Activated T-cell treated with anti-CD3 and anti-CD28 coated beads for 4 hours (primary cell): ENCODE measurements around the gene SETD3.

Source experiments
- DNase-seq: peaks from one replicate; pipeline ENCODE4 v3.0.0-alpha.2; 2020

Gene SETD3

DNA sequence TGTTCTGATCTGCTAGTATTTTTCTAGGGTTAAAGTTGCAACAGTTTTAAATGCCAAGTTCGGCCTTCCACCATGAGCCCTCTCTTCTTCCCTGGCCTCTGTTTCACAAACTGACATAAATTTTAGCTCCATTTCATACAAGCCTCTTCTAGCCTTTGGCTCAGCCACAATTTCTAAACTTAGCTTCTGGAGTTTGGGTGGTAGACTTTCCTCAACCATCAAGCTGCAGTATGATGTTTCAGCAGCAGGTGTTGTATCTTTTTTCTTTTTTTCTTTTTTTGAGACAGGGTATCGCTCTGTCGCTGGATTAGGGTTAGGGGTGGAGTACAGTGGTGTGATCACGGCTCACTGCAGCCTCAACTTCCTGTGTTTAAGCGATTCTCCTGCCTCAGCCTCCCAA lies 29.4 kb downstream of the SETD3 start:
- DNase-seq = no peak

DNA sequence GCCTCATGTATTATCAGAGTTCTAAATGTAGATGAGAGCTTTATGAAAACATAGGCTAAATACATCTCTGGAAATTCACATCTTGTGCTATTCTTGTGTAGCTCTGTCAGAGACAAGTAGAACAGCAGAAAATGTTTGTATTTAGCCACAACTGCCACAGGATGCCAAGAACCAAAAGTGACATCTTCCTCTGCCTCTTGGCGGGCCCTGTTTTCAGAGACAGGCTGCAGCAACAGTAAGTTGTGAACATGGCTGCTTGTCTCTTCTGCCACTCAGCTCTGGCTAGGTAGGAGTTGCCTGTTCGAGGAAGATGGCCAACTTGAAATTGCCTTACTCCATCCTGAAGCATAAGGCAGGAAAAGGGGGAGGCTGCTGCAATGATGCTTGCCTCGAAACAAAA lies 30.4 kb downstream of the SETD3 start:
- no peak for DNase-seq

DNA sequence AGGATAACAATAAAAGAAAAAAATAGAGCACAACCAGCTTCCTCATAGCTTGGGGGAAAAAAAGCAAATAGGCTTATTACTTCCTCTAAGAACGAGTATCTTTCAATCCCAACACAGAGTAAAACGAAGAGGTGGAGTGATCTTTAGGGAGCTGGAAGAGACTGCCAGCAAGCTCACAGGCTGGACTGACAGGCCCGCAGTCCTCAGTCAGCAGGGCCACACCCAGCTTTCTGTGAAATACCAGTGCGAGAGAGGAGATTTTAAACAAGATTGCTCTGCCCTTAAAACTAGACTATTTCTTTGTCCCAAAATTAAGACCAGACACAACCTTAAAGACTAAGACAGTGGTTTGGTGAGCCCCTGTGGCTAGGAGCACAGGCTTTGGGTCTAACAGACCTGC lies 32.9 kb downstream of the SETD3 start:
- DNase-seq = no peak

DNA sequence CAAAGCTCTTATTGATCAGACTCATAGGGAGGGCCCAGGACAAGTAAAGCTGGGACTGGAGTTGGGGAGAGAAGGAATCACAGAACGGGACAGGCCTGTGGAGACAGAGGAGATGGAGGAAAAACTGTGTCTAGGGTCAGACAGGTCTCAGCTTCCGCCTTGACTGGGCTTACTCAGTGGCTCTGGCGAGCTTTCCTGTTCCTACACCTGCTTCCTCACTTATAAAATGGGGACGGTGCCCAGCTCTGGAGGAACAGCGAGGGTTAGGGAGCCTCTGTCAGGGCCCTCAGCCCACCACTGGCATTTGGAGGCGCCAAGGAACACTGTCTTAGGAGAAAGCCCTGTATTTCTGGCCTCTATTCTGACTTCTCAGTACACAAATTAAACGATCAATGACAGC lies 34.7 kb downstream of the SETD3 start:
- no peak for DNase-seq

DNA sequence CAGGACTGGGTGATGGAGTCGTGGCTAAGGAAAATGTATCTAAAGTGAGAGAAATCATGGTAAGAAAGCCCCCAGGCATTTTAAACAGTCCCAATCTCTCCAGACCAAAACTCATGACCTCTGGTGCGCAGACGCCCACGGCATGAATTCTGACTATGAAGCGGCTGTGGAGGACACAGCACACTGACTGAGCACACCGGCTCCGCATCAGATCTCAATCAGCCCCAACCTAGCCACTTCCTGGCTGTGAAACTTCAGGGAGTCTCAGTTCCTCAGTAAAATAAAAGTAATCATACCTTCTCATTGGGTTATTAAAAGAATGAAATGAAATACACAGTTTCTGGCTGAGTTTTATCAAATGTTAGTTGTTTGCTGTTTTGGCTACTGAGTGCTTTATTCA lies 38.7 kb downstream of the SETD3 start:
- no peak for DNase-seq

DNA sequence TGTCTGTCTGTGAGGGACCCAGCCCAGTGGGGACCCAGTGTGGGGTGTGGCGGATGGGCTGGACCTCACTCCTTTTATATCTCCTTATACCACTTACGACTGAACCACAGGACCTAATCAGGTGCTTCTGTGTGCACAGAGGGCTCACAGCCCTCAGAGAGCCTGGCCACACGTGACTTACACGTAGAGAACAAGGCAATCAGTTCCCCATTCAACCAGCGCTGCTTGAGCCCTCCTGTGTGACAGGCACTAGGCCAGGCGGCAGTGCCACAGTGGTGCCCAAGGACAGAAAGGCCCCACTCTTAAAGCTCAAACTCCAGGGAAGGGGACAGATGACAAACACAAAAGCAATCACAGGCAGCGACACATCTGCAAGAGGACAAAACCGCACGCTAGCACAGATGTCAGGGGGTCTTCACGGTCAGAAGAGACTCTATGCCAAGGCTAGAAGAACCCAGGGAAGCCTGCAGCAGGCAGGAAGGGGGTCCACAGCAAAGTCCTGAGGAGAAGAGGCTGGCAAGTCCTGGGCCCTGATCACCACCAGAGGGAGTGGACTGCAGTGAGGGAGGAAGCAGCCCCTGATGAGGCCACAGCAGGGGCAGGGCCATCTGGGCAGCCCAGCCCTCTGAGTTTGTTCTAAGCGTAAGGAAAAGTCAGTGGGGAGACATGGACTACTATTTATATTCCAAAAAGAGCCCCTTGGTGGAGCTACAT lies 39.3 kb downstream of the SETD3 start:
- no peak for DNase-seq

DNA sequence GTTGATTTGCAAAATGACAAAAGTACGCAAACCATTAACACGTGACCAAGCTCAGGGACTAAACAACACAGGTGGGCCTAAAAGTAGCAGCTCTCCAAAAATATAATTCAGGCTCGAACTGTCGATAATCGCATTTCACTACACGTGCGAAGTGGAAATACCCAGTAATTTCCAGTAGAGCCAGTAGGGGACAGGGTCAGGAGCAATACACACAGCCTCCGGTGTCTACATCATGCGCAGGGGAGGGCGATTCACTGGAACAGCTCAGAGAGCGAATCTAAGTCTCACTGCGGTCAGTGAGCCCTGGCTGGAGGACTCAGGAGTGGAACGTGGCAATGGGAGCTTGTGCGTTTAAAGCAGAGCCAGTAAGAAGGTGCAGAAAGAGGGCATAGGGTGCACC lies 40.4 kb downstream of the SETD3 start:
- no peak for DNase-seq

DNA sequence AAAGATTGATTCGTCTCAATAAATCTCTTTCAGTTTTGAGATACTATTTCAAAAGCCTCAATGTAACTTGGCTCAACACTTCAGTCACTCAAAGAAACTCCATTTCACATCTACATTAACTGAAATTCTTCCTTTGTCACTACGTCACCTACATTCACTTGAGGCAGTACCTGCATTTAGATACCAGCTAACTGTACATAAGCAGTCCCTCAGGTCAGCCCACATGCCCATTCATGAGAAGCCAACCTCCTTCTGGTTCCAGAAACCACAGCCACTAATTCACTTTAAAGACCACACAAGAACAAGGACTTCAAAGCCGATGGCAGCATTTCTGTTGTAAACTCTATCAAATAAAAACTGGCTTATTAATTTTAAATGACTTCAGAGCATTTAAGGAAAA lies 43.0 kb downstream of the SETD3 start:
- DNase-seq = no peak

DNA sequence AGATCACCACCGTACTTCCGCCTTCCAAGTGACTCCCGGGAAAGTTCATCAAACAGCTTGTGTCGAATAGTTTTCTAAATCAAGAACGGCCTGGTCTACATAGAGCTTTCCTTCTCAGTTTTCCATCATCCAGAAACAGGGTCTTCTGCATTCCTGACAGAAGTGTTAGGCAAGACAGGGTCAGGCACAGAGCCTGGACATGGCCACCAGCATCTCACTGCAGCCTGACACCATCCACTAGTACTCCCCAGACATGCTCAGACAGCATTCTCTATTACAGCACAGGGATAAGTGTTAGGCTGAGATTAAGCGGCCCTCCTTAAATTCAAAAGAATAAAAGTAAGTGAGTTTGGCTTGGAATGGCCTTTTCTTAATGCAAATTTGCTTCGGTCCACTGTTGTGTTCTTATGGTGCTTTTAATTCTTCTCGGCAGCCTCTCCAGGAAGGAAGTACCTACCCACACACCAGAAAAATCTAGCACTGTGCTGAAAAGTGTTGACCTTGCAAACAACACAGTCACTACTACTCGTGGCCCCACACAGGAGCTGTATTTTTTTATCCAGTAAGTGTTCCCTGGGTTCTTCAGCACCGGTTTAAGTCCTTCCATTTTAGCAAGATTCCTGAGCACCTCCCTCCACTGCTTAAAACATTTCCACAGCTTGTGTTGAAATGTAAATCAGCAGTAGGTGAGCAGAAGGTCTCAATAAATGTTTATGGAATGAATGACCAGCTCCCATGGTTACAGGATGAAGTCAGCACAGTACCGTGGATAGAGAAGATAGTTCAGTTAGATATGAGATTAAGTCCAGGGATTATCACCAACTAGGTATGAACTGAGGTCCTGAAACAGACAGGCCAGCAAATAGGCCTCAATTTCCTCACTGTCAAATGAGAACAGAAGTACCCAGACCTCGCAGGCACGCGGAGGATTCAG lies 44.1 kb downstream of the SETD3 start:
- no peak for DNase-seq

DNA sequence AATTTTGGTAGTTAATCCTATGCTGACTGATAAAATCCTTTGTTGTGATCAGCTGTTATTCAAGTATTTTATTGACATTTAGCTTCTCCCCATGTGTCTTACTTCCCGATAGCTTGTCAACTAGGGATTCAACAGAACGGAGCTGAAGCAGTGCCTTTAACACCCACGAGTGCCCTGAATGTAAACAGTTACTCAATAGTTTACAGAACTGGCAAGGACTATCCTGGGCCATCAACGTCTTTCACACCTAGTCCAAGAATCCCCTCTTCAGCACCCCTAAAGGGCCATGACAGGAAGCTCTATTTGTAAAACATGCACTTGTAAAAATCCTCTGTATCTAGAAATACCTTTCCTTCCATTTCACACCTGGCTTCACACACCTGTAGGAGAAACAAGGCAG lies 45.3 kb downstream of the SETD3 start:
- no peak for DNase-seq

DNA sequence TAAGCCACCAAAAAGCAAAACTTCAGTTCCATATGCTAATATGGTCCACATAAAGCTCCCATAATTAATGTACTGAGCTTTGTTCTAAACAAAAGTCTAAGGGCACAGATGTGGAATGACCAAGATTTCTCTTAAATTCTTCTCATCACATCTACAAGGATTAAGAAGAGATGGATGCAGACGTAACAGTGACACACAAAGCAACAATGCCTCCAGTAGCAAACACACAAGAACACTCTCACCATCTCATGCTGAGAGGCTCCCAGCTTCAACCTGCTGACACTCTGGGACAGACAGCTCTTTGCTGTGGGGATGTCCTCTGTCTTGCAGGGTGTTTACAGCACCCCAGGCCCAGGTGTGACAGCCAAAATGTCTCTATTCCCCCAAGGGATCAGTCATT lies 48.2 kb downstream of the SETD3 start:
- no peak for DNase-seq

DNA sequence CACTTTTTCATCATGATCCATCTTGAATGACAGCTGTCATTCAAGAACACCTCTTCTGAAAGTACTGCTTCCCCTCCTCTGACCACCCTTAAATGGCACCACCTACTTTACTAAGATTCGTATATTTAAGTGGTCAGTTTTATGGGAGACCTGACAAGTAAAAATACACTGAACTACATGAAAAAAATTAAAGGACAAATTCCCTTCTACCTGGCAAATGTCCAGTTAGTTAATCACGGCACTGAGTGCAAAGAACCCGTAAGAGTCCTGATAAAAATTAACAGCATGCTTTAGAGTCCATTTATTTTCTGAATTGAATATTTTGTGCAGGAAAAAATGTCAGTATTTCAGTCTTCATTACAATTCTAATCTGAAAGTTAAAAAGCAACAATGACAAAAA lies 48.7 kb downstream of the SETD3 start:
- DNase-seq = no peak

DNA sequence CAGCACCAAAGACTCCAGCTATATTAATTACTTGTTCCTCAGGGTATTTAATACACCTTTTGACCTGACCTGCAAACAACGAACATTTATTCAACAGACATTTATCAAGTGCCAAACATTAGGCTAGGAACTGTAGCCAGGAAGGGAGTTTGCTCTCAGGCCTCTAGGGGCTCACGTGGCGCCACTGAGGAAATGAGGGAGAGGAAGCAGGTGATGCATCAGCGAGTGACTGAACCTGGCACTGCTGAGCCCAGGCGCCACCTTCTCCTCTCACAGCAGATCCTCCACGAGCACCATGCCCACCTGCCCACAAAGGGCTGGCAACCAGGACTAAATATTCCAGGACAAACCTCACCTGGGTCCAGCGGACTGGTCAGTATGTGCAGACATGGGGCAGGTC lies 50.2 kb downstream of the SETD3 start:
- DNase-seq = no peak

DNA sequence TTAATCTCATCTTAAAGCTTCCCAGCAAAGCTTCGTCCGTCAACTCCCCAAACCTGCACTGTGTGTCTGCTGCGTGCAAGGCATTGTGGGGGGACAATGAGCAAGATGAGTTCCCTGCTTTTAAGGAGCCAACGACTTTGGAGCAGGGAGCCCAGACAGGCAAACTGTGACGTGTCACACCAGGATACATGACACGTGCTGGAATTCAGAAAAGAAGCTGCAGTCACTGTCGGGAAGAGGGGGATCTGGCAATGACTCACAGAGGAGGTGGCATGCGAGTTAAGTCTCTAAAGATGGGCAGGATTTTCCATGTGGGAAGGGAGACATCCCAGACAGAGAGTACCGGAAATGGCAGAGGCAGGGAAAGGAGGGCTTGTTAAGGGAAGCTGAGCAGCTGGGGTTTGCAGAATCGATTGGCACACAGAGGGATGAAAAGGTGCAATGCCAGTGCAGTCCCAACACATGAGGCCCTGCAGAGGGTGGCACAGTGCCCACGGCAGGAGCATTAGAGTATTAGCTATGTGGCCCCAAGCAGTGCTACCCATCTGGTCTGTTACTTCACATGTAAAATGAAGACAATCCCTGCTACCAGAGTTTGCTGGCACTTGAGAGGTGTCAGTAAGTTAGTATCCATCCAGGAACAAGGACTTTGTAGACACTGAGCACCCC lies 52.9 kb downstream of the SETD3 start:
- DNase-seq = no peak

DNA sequence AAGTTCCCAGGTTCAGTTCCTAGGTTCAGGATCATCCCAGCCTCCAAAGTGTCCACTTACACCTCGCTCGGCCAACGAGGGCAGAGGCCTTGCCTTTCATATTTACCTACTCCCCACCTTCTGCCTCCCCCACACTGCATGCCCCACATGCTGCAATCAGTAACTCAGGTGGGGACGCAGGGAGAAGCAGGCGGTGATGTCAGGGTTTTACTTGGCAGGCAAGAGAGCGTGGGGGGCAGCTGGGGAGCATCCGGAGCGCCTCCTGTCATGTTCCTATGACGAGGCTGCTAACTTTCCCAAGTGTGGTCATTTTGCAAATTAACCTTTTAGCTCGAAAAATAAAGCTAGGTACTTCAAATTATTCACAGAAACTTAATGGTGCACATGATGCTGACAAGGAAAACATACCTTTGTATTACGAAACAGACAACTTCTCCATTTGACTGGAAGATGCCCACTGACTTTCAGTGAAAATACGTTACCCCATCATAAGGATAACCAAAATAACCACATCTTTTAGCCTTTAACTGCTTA lies 53.8 kb downstream of the SETD3 start:
- DNase-seq = no peak

DNA sequence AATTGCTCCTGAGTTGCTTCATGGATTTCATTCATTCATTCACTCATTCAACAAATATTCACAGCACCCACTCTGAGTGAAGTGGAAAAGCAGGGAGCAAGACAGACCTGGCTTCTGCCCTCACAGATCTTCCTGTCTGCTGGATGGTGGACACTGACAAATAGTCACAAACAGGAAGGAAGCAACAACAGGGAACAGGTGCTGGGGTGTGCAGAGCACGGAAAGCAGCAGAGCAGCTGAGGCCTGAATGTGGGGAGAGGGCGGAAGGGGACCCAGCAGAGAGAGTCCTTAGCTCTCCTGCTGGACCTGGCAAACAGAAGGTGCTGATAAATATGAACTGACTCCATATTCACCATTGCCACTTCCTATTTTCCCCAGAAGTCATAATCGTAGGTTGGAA lies 54.4 kb downstream of the SETD3 start:
- DNase-seq = no peak

DNA sequence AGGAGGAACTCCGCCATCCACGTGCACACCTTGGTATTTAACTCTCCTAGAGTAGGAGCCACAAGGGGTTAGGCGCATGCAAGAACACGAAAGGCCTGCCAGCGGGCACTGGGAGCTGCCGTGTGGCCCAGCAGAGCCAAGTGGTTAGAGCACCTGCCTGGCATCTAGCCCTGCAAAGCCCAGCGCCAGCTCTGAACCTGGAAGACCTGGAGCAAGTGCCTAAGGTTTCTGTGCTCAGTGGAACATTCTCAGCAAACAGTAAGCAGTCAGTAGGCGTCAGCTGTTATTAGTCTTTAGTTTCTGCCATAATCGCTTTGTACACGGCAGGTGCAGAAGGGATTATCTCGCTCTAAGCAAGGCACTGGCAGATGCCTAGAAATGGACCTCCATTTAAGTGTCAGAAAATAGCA lies 55.4 kb downstream of the SETD3 start:
- no peak for DNase-seq

DNA sequence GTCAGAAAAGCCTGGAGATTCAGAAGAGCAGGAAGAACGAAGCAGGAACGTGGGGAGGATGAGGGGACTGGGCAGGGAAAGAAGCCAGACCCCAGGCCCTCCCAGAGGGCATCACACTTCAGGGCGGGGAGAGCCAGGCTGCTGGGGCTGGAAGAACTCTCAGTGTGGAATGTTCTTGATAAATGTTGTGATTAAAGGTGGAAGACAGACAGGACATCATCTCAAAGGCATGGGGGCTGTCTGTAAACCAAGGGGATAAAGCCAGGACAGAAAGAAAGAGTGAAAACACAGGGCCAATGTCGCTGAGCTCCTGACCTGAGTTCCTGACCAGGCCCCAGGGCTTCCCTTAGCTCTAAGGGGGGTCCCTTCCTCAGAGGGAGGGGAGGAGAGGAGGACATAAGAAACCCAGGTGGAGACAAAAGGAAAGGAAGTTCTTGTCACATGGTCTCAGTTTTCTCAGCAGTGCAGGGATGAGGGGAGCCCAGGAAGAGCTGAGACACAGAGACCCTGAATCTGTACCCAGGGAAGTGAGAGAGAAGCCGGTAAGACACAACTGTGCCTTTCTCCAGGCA lies 56.3 kb downstream of the SETD3 start:
- no peak for DNase-seq

DNA sequence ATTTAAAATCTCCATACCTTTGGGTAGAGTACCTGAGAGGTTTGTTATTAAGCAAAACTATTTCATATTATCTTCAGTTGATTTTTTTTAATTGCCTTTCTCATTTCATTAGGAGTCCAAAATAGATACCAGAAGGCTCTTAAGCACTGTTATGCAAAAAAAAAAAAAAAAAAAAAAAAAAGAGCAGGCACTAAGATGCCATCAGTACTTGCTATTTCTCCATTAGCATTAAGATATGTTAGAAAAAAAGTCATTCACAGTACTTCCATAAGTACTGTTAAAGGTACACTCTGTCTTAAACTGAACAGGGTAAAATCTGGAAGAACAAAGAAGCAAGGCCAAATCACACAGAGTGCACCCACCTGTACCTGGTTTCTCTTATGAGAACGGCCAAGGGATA lies 57.2 kb downstream of the SETD3 start:
- DNase-seq = no peak

DNA sequence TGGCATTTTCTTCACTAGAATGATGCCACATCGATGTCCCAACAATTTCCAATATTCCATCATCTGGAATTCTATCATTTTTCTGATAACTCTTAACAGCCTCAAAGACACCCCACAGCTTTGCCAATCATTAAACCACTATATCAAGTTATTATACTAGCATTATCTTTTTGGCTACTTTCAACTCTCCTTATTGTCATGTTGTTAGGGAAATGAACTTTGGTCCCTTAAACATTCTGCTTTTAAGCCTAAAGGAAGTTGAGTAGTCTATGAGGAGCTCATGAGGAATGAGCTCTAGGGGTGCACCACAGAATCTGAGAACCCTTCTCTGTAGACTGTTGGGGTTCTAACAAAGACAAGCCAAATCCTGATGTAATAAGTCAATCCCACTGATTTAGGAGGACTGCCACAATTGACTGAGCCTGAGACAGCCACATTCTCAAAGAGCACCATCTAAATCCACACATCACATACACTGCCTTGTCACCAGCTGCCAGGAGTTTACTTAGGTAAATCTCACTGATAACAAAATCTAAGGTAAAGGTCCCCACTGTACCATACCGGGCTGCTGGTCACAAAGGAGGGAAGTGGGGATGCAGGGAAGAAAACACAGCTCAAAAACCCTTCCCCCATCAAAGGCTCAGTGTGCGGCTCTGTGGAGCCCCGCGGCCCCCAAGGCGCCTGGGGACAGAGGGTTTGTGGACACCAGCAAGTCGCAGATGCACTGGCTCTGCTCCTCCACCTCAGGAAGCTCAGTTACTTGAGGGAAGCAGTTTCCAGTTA lies 58.2 kb downstream of the SETD3 start:
- no peak for DNase-seq

DNA sequence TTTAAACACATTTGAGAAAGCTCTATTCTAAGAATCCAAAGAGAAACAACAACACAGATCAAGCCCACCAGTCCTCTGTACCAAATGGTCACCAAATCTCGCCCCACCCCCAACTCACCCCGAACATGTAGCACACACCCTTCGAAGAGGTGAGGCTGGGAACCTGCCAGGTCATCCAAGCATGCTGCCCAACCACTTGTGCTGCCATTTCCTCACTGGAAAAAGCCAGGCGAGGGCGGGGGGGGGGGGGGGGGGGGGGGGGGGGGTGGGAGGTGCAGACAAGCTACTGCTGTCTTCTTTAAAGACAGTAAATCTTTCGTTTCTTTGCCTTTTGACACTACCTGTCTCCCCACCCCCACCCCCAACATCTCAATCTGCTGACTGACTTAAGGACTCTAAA lies 59.9 kb downstream of the SETD3 start:
- no peak for DNase-seq

DNA sequence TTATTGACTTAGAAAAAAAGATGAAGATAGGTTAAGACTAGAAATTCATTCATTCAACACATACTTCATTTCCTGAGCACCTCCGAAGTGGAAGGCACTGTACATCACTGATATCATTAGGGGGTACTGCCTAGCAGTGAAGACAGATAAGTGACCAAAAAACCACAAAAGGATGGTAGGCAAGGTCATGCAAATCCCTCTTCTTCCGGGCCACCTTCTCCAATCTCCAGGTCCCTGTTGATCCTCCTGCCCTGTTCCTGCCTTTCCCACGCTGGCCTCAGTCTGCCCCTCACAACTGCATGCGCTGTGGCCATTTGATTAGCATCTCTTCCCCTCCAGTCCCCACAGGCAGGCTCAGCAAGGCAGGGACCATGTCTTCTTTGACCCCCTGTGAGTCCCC lies 60.8 kb downstream of the SETD3 start:
- DNase-seq = no peak
